OCI-LY7 (cell line): ENCODE results near the gene TBC1D1.

Source experiments
- EZH2phosphoT487 ChIP-seq: fragments of 200-600 bp; sonication (generic); IDR thresholded peaks from 2 replicates; pipeline ENCODE4 v1.6.1; 2018; ENCODE audit warnings: low read depth, borderline replicate concordance, mild to moderate bottlenecking, mixed run types, antibody characterized with exemption, low read length, moderate library complexity, mixed read lengths
- TF ChIP-seq, protein P1 (sequence below): fragments of 200-600 bp; sonication (generic); conservative IDR thresholded peaks from 2 replicates; pipeline ENCODE4 v1.5.1; 2014; ENCODE audit warnings: mild to moderate bottlenecking, antibody characterized with exemption, low read length, moderate library complexity, mixed read lengths

DNA sequence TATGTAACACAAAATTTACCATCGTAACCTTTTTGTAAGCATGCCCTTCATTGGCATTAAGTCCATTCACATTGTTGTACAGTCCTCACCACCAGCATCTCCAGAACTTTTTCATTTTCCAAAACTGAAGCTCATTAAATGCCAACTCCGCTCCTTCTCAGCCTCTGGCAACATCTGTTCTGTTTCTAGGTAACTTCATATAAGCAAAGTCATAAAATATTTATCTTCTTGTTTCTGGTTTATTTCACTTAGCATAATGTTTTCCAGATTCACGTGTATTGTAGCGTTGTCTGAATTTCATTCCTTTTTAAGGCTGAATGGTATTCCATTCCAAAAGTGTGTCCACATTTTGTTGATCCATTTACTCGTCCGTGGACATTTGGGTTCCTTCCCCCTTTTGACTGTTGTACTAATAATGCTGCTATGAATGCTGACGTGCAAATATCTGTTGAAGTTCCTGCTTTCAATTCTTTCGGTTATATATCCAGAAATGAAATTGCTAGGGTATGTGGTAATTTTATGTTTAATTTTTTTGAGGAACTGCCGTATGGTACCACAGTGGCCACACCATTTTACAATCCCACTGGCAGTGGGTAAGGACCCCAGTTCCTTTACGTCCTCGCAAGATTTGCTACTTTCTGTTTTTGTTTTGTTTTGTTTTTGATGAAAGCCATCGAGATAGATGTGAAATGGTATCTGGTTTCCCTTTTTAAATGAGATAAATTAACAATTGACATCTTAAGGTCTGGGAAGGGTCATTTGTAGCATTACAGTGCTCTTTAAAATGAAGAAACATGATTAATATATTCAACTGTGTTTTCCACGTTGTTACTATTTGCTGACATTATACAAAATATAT is 132.7 kb downstream of the TBC1D1 start:
- TF ChIP-seq, protein P1, sequence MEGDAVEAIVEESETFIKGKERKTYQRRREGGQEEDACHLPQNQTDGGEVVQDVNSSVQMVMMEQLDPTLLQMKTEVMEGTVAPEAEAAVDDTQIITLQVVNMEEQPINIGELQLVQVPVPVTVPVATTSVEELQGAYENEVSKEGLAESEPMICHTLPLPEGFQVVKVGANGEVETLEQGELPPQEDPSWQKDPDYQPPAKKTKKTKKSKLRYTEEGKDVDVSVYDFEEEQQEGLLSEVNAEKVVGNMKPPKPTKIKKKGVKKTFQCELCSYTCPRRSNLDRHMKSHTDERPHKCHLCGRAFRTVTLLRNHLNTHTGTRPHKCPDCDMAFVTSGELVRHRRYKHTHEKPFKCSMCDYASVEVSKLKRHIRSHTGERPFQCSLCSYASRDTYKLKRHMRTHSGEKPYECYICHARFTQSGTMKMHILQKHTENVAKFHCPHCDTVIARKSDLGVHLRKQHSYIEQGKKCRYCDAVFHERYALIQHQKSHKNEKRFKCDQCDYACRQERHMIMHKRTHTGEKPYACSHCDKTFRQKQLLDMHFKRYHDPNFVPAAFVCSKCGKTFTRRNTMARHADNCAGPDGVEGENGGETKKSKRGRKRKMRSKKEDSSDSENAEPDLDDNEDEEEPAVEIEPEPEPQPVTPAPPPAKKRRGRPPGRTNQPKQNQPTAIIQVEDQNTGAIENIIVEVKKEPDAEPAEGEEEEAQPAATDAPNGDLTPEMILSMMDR = no peak
- no peak for TF ChIP-seq EZH2phosphoT487
